Activated T-cell treated with anti-CD3 and anti-CD28 coated beads, Interleukin-2, amount 50 U/mL, for 4 hours (primary cell): ENCODE data around the gene MRPS9. TPM values are rescaled to one million over a fixed set of nuclear protein-coding genes. Genes with fewer than 3 reads are reported as not detected.

Experiments
- ATAC-seq, 2 donors: fragments of 200-7000 bp; cut with Tn5 transposase; one replicate each; pipeline ENCODE4 v1.10.0; 2021
- DNase-seq: peaks from one replicate; pipeline ENCODE4 v3.0.0-alpha.2; 2020
- H3K27me3 Mint-ChIP-seq: one replicate; pipeline ENCODE4 v1.8.0; 2021; ENCODE audit warnings: low read depth, mixed read lengths
- H3K36me3 Mint-ChIP-seq: one replicate; pipeline ENCODE4 v1.8.0; 2022; ENCODE audit warnings: mixed read lengths; ENCODE audit not compliant: insufficient read depth
- H3K4me1 Mint-ChIP-seq: one replicate; pipeline ENCODE4 v1.8.0; 2021; ENCODE audit warnings: low read depth, mixed read lengths
- H3K4me3 Mint-ChIP-seq: one replicate; pipeline ENCODE4 v1.8.0; 2021; ENCODE audit warnings: mild to moderate bottlenecking, moderate library complexity, mixed read lengths
- H3K9me3 Mint-ChIP-seq: one replicate; pipeline ENCODE4 v1.8.0; 2021; ENCODE audit warnings: mixed read lengths
- total RNA-seq, 3 donors: library from RNA; stranded (reverse); gene quantifications; one replicate each; pipeline ENCODE4 v1.2.1, GENCODE V29; 2021

MRPS9 gene
- total RNA-seq, 3 donors from 2014 or later: 45.0 to 49.2 (median 46.2) TPM

- Mint-ChIP-seq H3K4me3 (peak overlapping the region; percentile 70), H3K27me3 (peaks cover 42% of the 10 kb centered on the region), H3K9me3 (no peaks in the 10 kb centered on the region), H3K36me3 (no peaks in the 10 kb centered on the region), H3K4me1 (peaks cover 13% of the 10 kb centered on the region)
- ATAC-seq (no peak), DNase-seq (no peak)
These were observed 105.2 kb downstream of the MRPS9 start for GRCh38 chr2:105143094-105143466.

GRCh38 chr2:105143467-105144151, 105.7 kb downstream of the MRPS9 start:
- ATAC-seq: peak; percentile 44 to 60

GRCh38 chr2:105144152-105144940, 106.5 kb downstream of the MRPS9 start:
- DNase-seq (no peak), ATAC-seq (peak; percentile 29 to 45)
- Mint-ChIP-seq H3K9me3 (no peaks in the 10 kb centered on the region), H3K4me3 (peak overlapping the region; percentile 72), H3K27me3 (peaks cover 45% of the 10 kb centered on the region), H3K36me3 (no peaks in the 10 kb centered on the region), H3K4me1 (peaks cover 13% of the 10 kb centered on the region)

More at GRCh38 chr2:105143467-105144151, 105.7 kb downstream of the MRPS9 start:
- H3K4me1 Mint-ChIP-seq: peaks cover 13% of the 10 kb centered on the region
- no peaks in the 10 kb centered on the region for H3K9me3 Mint-ChIP-seq
- DNase-seq: peak; percentile 8
- H3K4me3 Mint-ChIP-seq: peak overlapping the region; percentile 70
- peaks cover 42% of the 10 kb centered on the region for H3K27me3 Mint-ChIP-seq
- H3K36me3 Mint-ChIP-seq: no peaks in the 10 kb centered on the region

GRCh38 chr2:105144941-105145300, 107.1 kb downstream of the MRPS9 start:
- peak; percentile 44 to 47 for ATAC-seq
- Mint-ChIP-seq H3K4me3 (peak overlapping the region; percentile 72), H3K9me3 (no peaks in the 10 kb centered on the region), H3K36me3 (no peaks in the 10 kb centered on the region), H3K27me3 (peaks cover 46% of the 10 kb centered on the region), H3K4me1 (peaks cover 13% of the 10 kb centered on the region)
- no peak for DNase-seq

GRCh38 chr2:105149272-105149671, 111.4 kb downstream of the MRPS9 start:
- DNase-seq: no peak
- Mint-ChIP-seq H3K36me3 (no peaks in the 10 kb centered on the region), H3K4me1 (peaks cover 7% of the 10 kb centered on the region), H3K27me3 (peaks cover 49% of the 10 kb centered on the region), H3K4me3 (no peak overlapping the region), H3K9me3 (no peaks in the 10 kb centered on the region)
- ATAC-seq: no peak

Other genes starting within 250 kb of the MRPS9 start
- gene POU3F3, start 184.0 kb upstream of the MRPS9 start, total RNA-seq: not detected
- gene GPR45, start 203.7 kb downstream of the MRPS9 start, total RNA-seq: not detected